H1 (cell line): ENCODE measurements around the gene R3HDM2. TPM values are rescaled to one million over a fixed set of nuclear protein-coding genes. Genes with fewer than 3 reads are reported as not detected.
A peak's percentile ranks its signal among the peaks of the same experiment; 100 is the strongest.

Experiments
- CTCF ChIA-PET: fragments of 300-600 bp; sonication (Branson Sonifier 250); formaldehyde crosslinking; loops from one replicate; lab custom pipeline; 2021; ENCODE audit not compliant: partially characterized antibody; lab: Charles Lee
- POLR2A ChIA-PET: fragments of 300-600 bp; sonication (Branson Sonifier 250); formaldehyde crosslinking; loops from one replicate; lab custom pipeline; 2021; ENCODE audit warnings: inconsistent platforms; ENCODE audit not compliant: partially characterized antibody; lab: Charles Lee
- DNase-seq, 2 experiments: peaks; one replicate each; pipeline versions ENCODE4 v3.0.0 to v3.0.0-alpha.2; 2010 to 2022; ENCODE audit warnings: low spot score in 2 of 2, low read depth in 1 of 2, mixed read lengths in 1 of 2
- FAIRE-seq: peaks from 2 replicates; lab custom pipeline; 2011; peaks lifted over from hg19 to GRCh38; lab: Jason Lieb, UNC
- H2AFZ ChIP-seq: 2 replicates; pipeline ENCODE4 v1.8.1; 2012; ENCODE audit warnings: low read length, inconsistent platforms
- H2AK5ac ChIP-seq: 2 replicates; pipeline ENCODE4 v1.6.1; 2013; ENCODE audit warnings: low read depth, low read length
- H2BK120ac ChIP-seq: replicated peaks from 2 replicates; pipeline ENCODE3; 2013; ENCODE audit warnings: low read depth, low read length, inconsistent platforms
- H2BK12ac ChIP-seq: 2 replicates; pipeline ENCODE4 v1.6.1; 2013; ENCODE audit warnings: low read depth, low read length
- H2BK15ac ChIP-seq: 2 replicates; pipeline ENCODE4 v1.6.1; 2013; ENCODE audit warnings: low read length
- H2BK20ac ChIP-seq: 2 replicates; pipeline ENCODE4 v1.6.1; 2013; ENCODE audit warnings: low read length
- H2BK5ac ChIP-seq: 2 replicates; pipeline ENCODE4 v1.6.1; 2013; ENCODE audit warnings: low read depth, low read length
- H3K14ac ChIP-seq: 2 replicates; pipeline ENCODE4 v1.6.1; 2013; ENCODE audit warnings: inconsistent platforms; ENCODE audit not compliant: insufficient read length
- H3K18ac ChIP-seq: 2 replicates; pipeline ENCODE4 v1.6.1; 2013; ENCODE audit warnings: low read length; ENCODE audit errors: extremely low read depth
- H3K23ac ChIP-seq: 2 replicates; pipeline ENCODE4 v1.6.1; 2013; ENCODE audit warnings: inconsistent platforms; ENCODE audit not compliant: insufficient read length
- H3K23me2 ChIP-seq: 2 replicates; pipeline ENCODE4 v1.6.1; 2013; ENCODE audit warnings: low read depth, low read length
- H3K27ac ChIP-seq: 2 replicates; pipeline ENCODE4 v1.6.1; 2011; ENCODE audit warnings: low read depth, low read length, inconsistent platforms
- H3K27me3 ChIP-seq, 4 experiments: replicated peaks in 1 of 4; 1 replicate in 1 of 4; 2 replicates in 3 of 4; pipeline versions ENCODE4 v1.6.1 to v1.8.1; 2011 to 2013; ENCODE audit warnings: low read length in 3 of 4, mild to moderate bottlenecking in 3 of 4, inconsistent platforms in 2 of 4, mixed read lengths in 2 of 4, moderate library complexity in 1 of 4; ENCODE audit not compliant: control insufficient read depth in 3 of 4, insufficient read depth in 3 of 4; ENCODE audit errors: extremely low read depth in 1 of 4
- H3K36me3 ChIP-seq, 4 experiments: 2 replicates each; pipeline versions ENCODE4 v1.6.1 to v1.8.1; 2011 to 2013; ENCODE audit warnings: mild to moderate bottlenecking in 4 of 4, low read length in 3 of 4, moderate library complexity in 2 of 4, control low read depth in 1 of 4, inconsistent platforms in 1 of 4; ENCODE audit not compliant: insufficient read depth in 4 of 4, control insufficient read depth in 2 of 4
- H3K4ac ChIP-seq: replicated peaks from 2 replicates; pipeline ENCODE3; 2013; ENCODE audit warnings: low read length, low read depth, mixed read lengths, inconsistent platforms; ENCODE audit not compliant: insufficient read length
- H3K4me1 ChIP-seq, 4 experiments: replicated peaks in 1 of 4; 1 replicate in 1 of 4; 2 replicates in 3 of 4; pipeline versions ENCODE4 v1.6.1 to v1.8.1; 2011 to 2013; ENCODE audit warnings: low read length in 3 of 4, inconsistent platforms in 2 of 4, mixed read lengths in 1 of 4; ENCODE audit not compliant: insufficient read depth in 4 of 4, control insufficient read depth in 3 of 4
- H3K4me2 ChIP-seq, 2 experiments: 2 replicates each; pipeline versions ENCODE4 v1.6.1 to v1.8.1; 2011 to 2013; ENCODE audit warnings: low read depth in 2 of 2, low read length in 2 of 2, control low read depth in 1 of 2, inconsistent platforms in 1 of 2, mild to moderate bottlenecking in 1 of 2; ENCODE audit not compliant: insufficient read depth in 1 of 2
- H3K4me3 ChIP-seq, 4 experiments: fragments of 200-600, 300-600 bp in 1 of 4; sonication (generic), shearing (Covaris generic), sonication (Bioruptor Twin) in 1 of 4; 2 replicates each; pipeline versions ENCODE4 v1.5.1 to v1.8.1; 2011 to 2016; ENCODE audit warnings: low read length in 4 of 4, low read depth in 3 of 4, control low read depth in 2 of 4, inconsistent platforms in 2 of 4, mild to moderate bottlenecking in 2 of 4, mixed read lengths in 1 of 4, moderate library complexity in 1 of 4; ENCODE audit not compliant: insufficient read depth in 2 of 4; ENCODE audit errors: extremely low read depth in 1 of 4
- H3K56ac ChIP-seq: replicated peaks from 2 replicates; pipeline ENCODE3; 2013; ENCODE audit warnings: low read depth, mild to moderate bottlenecking, mixed read lengths, low read length, inconsistent platforms; ENCODE audit not compliant: insufficient read length
- H3K79me1 ChIP-seq: 2 replicates; pipeline ENCODE4 v1.6.1; 2013; ENCODE audit warnings: low read depth, low read length, control low read depth
- H3K79me2 ChIP-seq, 2 experiments: 2 replicates each; pipeline versions ENCODE4 v1.6.1 to v1.8.1; 2012 to 2013; ENCODE audit warnings: low read length in 2 of 2, mild to moderate bottlenecking in 2 of 2, inconsistent platforms in 1 of 2; ENCODE audit not compliant: insufficient read depth in 2 of 2, control insufficient read depth in 1 of 2
- H3K9ac ChIP-seq, 4 experiments: replicated peaks in 1 of 4; 1 replicate in 1 of 4; 2 replicates in 3 of 4; pipeline versions ENCODE4 v1.6.1 to v1.8.1; 2011 to 2013; ENCODE audit warnings: low read depth in 3 of 4, low read length in 3 of 4, control low read depth in 2 of 4, mild to moderate bottlenecking in 2 of 4, moderate library complexity in 2 of 4, inconsistent platforms in 1 of 4; ENCODE audit errors: extremely low read depth in 1 of 4
- H3K9me3 ChIP-seq, 2 experiments: 2 replicates each; pipeline versions ENCODE4 v1.6.1 to v1.8.1; 2012 to 2013; ENCODE audit warnings: mild to moderate bottlenecking in 2 of 2, moderate library complexity in 2 of 2, control low read depth in 1 of 2, inconsistent platforms in 1 of 2, low read depth in 1 of 2, low read length in 1 of 2, mixed read lengths in 1 of 2; ENCODE audit not compliant: insufficient read depth in 2 of 2
- H4K20me1 ChIP-seq, 2 experiments: replicated peaks in 1 of 2; 2 replicates each; pipeline versions ENCODE3 to v1.8.1; 2011 to 2013; ENCODE audit warnings: inconsistent platforms in 2 of 2, low read length in 2 of 2, mild to moderate bottlenecking in 1 of 2; ENCODE audit not compliant: insufficient read depth in 2 of 2, control insufficient read depth in 1 of 2
- H4K5ac ChIP-seq: 2 replicates; pipeline ENCODE4 v1.6.1; 2013; ENCODE audit warnings: low read length, low read depth, mixed read lengths, inconsistent platforms; ENCODE audit not compliant: insufficient read length
- H4K8ac ChIP-seq: 2 replicates; pipeline ENCODE4 v1.8.0; 2013; ENCODE audit warnings: mild to moderate bottlenecking, moderate library complexity, low read length, inconsistent platforms; ENCODE audit not compliant: insufficient read depth; ENCODE audit errors: extremely low read depth
- H4K91ac ChIP-seq: replicated peaks from 2 replicates; pipeline ENCODE3; 2013; ENCODE audit warnings: low read length, mixed read lengths, inconsistent platforms; ENCODE audit not compliant: insufficient read length
- BACH1 ChIP-seq: IDR thresholded peaks from 2 replicates; pipeline ENCODE4 v1.6.1; 2012; ENCODE audit warnings: low read length, improper control_type of control experiment
- EZH2 ChIP-seq: fragments of 200-600 bp; sonication (generic); IDR thresholded peaks from 2 replicates; pipeline ENCODE4 v1.7.1; 2012; ENCODE audit warnings: low read depth, mild to moderate bottlenecking, moderate library complexity, low read length, inconsistent platforms; ENCODE audit not compliant: severe bottlenecking
- HDAC2 ChIP-seq, 2 experiments: fragments of 300-600 bp in 1 of 2; sonication (generic) in 1 of 2; IDR thresholded peaks; 2 replicates each; pipeline ENCODE4 v1.6.1; 2011 to 2012; ENCODE audit warnings: low read depth in 2 of 2, low read length in 2 of 2, mild to moderate bottlenecking in 2 of 2, moderate library complexity in 2 of 2, borderline replicate concordance in 1 of 2, inconsistent platforms in 1 of 2
- NANOG ChIP-seq: IDR thresholded peaks from 2 replicates; pipeline ENCODE4 v1.6.1; 2011; ENCODE audit warnings: low read length, low read depth, mild to moderate bottlenecking, inconsistent platforms; ENCODE audit not compliant: insufficient read depth, poor library complexity, severe bottlenecking
- POU5F1 ChIP-seq: IDR thresholded peaks from 2 replicates; pipeline ENCODE4 v1.6.1; 2011; ENCODE audit warnings: low read depth, mild to moderate bottlenecking, low read length, moderate library complexity
- RFX5 ChIP-seq: IDR thresholded peaks from 2 replicates; pipeline ENCODE4 v1.6.1; 2011; ENCODE audit warnings: low read depth, low read length, improper control_type of control experiment, borderline replicate concordance
- SIN3A ChIP-seq, 2 experiments: IDR thresholded peaks in 1 of 2; conservative IDR thresholded peaks in 1 of 2; 2 replicates each; pipeline ENCODE4 v1.6.1; 2011 to 2012; ENCODE audit warnings: low read length in 2 of 2, improper control_type of control experiment in 1 of 2, low read depth in 1 of 2, mild to moderate bottlenecking in 1 of 2
- SP2 ChIP-seq: IDR thresholded peaks from 2 replicates; pipeline ENCODE4 v1.6.1; 2012; ENCODE audit warnings: mild to moderate bottlenecking, low read length, inconsistent platforms
- TAF1 ChIP-seq: IDR thresholded peaks from 2 replicates; pipeline ENCODE4 v1.6.1; 2011; ENCODE audit warnings: mild to moderate bottlenecking, low read depth, low read length
- TAF7 ChIP-seq: optimal IDR thresholded peaks from 2 replicates; pipeline ENCODE3; 2011; ENCODE audit warnings: low read depth, mild to moderate bottlenecking, inconsistent platforms, low read length, moderate library complexity, borderline replicate concordance
- TCF12 ChIP-seq: IDR thresholded peaks from 2 replicates; pipeline ENCODE4 v1.6.1; 2011; ENCODE audit warnings: low read depth, mild to moderate bottlenecking, low read length
- YY1 ChIP-seq: IDR thresholded peaks from 2 replicates; pipeline ENCODE4 v1.6.1; 2011; ENCODE audit warnings: low read depth, mild to moderate bottlenecking, low read length
- WGBS, 2 experiments: shearing (Covaris generic) in 1 of 2; methylation state at CpG; one replicate each; pipeline versions ENCODE4 v1.1.6 to v1.1.7; 2013 to 2015; ENCODE audit warnings: low lambda C conversion rate in 2 of 2, mixed read lengths in 2 of 2, inconsistent platforms in 1 of 2, low coverage in 1 of 2, missing lambda C conversion rate in 1 of 2; ENCODE audit not compliant: insufficient replicate concordance in 2 of 2, insufficient coverage in 1 of 2, insufficient read length in 1 of 2; ENCODE audit errors: extremely low coverage in 1 of 2, missing lambda C conversion rate in 1 of 2; 5-methylcytosine and 5-hydroxymethylcytosine counted together
- polyA plus RNA-seq, 7 experiments: library from polyadenylated mRNA; depleted of rRNA in 3 of 7; stranded (reverse) in 5 of 7; unstranded in 2 of 7; fragments of >200 nt in 5 of 7; fragments of 200-250 nt in 2 of 7; gene quantifications; 1 replicate in 5 of 7; 2 replicates in 1 of 7; 4 replicates in 1 of 7; pipeline versions ENCODE4 v1.2.1 to v1.2.3, GENCODE V29; 2011 to 2013; ENCODE audit warnings: missing spikeins in 2 of 7, mixed read lengths in 2 of 7
- total RNA-seq: library from RNA; stranded (reverse); fragmentation: NEBNext Ultra II Directional; extraction: Animal tissue kit (Norgen Biotek cat#: 25700); gene quantifications from 2 replicates; pipeline ENCODE4 v1.2.1, GENCODE V29; 2021

Gene R3HDM2
- total and polyA plus RNA-seq, 2 of the 8 experiments (the other 6 are each of a cell fraction or from before 2014, with no cell fraction given), result 25.6 to 27.0 TPM

- H2BK12ac ChIP-seq, result no peak overlapping the region
- H3K79me2 ChIP-seq, result no peaks in the 10 kb centered on the region
- H4K8ac ChIP-seq, result peak overlapping the region; percentile 79; the same call in 1 of the 2 replicates
- H3K9me3 ChIP-seq, result no peaks in the 10 kb centered on the region
- no peak overlapping the region; the same call in 1 of the 2 replicates for H3K18ac ChIP-seq
- H3K56ac ChIP-seq, result no peak overlapping the region
- H2AK5ac ChIP-seq, result no peak overlapping the region
- H3K4me2 ChIP-seq, result no peak overlapping the region
- H3K4me3 ChIP-seq, result no peak overlapping the region
- TF ChIP-seq YY1 (no peak), SIN3A (conservative IDR thresholded peaks at IDR 0.05 in 1 of 2, IDR thresholded peaks at IDR 0.05 in 1 of 2; ENCODE audit: low read depth in 1 of 2, low read length in 2 of 2) (no peak), TAF7 (no peak), POU5F1 (no peak), NANOG (no peak), BACH1 (no peak), HDAC2 (IDR thresholded peaks at IDR 0.05; ENCODE audit: borderline replicate concordance in 1 of 2, low read depth in 2 of 2, low read length in 2 of 2) (no peak), TCF12 (no peak), RFX5 (no peak), TAF1 (no peak), SP2 (no peak), EZH2 (no peak)
- H4K20me1 ChIP-seq, result no peaks in the 10 kb centered on the region
- no peaks in the 10 kb centered on the region for H3K27me3 ChIP-seq
- 92% methylated on average over 4 of the region's 4 CpGs; no CpG with 5 or more reads in 1 of the 2 experiments for WGBS, 2 experiments
- H2BK5ac ChIP-seq, result no peak overlapping the region; the same call in 1 of the 2 replicates
- H4K91ac ChIP-seq, result no peak overlapping the region
- FAIRE-seq (no peak), DNase-seq (no peak)
- no peak overlapping the region for H3K27ac ChIP-seq
- H2AFZ ChIP-seq, result no peak overlapping the region; the same call in 1 of the 2 replicates
- no peaks in the 10 kb centered on the region for H3K79me1 ChIP-seq
- H2BK20ac ChIP-seq, result no peak overlapping the region
- no peak overlapping the region for H2BK120ac ChIP-seq
- H3K36me3 ChIP-seq, result no peaks in the 10 kb centered on the region
- H3K14ac ChIP-seq, result no peak overlapping the region
- no peak overlapping the region for H2BK15ac ChIP-seq
- CTCF ChIA-PET, result interaction anchor here (0.6 to 7.7 kb wide), 8 partner anchors 17 to 170 kb away, joined by 3 to 112 read pairs (median 4); partner anchors contain the start of gene INHBE
- H3K4ac ChIP-seq, result no peak overlapping the region
- H3K4me1 ChIP-seq, result 0 out of 7 replicates have a peak, but pooled peaks cover 0 to 3% (median 0%) of the 10 kb centered on the region in 4 experiments
- H3K23ac ChIP-seq, result no peak overlapping the region
- POLR2A ChIA-PET, result interaction anchor here (0.6 to 13.2 kb wide), 5 partner anchors 12 to 193 kb away, joined by 3 to 168 read pairs (median 5); partner anchors contain the start of genes GLI1 and INHBE
- no peak overlapping the region for H3K9ac ChIP-seq
- H4K5ac ChIP-seq, result no peak overlapping the region
- no peaks in the 10 kb centered on the region; the same call in 1 of the 2 replicates for H3K23me2 ChIP-seq
Observed at GRCh38 chr12:57435293-57435692, 4.5 kb upstream of the R3HDM2 start.
